Epithelial cell of proximal tubule (primary cell): Measurements from ENCODE around the gene UIMC1. TPM values are rescaled to one million over a fixed set of nuclear protein-coding genes. Genes with fewer than 3 reads are reported as not detected.

Source experiments
- DNase-seq: peaks from one replicate; pipeline ENCODE4 v3.0.0-alpha.2; 2011; ENCODE audit warnings: low read depth
- H3K4me3 ChIP-seq: 2 replicates; pipeline ENCODE4 v1.5.1; 2011; ENCODE audit warnings: low read depth, mild to moderate bottlenecking, low read length
- total RNA-seq: library from RNA; depleted of rRNA; stranded (reverse); fragments of >200 nt; gene quantifications from 2 replicates; pipeline ENCODE4 v1.2.3, GENCODE V29; 2015
- TF ChIP-seq, protein P1 (sequence below): conservative IDR thresholded peaks from 2 replicates; pipeline ENCODE4 v1.5.1; 2012; ENCODE audit warnings: low read depth, mild to moderate bottlenecking, low read length

The UIMC1 gene
- total RNA-seq, 1 donor from 2014 or later: 15.6 TPM

DNA sequence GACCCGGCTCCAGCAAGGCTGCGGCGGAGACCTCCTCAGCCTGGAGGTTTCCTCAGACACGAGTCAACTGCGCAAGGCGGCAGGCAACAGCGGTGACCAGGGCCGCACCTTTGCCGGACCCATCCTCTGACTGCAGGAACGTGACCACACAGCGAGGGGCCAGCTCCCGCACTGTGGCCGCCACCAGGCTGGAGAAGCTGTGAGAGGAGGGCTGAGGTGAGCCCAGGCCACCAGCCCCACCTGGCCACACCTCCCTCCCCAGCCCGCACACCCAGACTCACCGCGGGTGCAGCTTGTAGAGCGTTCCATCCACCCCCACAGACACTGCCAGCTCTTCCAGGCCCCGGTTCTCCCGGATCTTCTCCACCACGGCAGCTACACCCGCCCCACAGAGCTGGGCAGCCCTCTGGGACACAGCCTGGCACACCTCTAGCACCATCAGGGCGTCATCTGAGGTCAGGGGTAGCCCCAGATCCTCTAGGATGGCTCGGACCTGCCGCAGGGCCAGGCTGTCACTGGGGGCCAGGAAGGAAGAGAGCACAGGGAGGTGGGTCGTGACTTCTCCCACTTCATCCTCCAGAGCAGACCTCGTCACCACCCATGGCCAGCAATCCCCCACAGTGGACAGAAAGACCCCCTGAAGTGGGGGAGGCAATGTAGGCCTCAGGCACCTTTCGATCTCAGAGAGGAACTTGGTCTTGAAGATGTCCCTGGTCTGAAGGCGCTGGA, 125.4 kb downstream of the UIMC1 start:
- TF ChIP-seq, protein P1, sequence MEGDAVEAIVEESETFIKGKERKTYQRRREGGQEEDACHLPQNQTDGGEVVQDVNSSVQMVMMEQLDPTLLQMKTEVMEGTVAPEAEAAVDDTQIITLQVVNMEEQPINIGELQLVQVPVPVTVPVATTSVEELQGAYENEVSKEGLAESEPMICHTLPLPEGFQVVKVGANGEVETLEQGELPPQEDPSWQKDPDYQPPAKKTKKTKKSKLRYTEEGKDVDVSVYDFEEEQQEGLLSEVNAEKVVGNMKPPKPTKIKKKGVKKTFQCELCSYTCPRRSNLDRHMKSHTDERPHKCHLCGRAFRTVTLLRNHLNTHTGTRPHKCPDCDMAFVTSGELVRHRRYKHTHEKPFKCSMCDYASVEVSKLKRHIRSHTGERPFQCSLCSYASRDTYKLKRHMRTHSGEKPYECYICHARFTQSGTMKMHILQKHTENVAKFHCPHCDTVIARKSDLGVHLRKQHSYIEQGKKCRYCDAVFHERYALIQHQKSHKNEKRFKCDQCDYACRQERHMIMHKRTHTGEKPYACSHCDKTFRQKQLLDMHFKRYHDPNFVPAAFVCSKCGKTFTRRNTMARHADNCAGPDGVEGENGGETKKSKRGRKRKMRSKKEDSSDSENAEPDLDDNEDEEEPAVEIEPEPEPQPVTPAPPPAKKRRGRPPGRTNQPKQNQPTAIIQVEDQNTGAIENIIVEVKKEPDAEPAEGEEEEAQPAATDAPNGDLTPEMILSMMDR: no peak
- no peak for DNase-seq
- no peak overlapping the region for H3K4me3 ChIP-seq

DNA sequence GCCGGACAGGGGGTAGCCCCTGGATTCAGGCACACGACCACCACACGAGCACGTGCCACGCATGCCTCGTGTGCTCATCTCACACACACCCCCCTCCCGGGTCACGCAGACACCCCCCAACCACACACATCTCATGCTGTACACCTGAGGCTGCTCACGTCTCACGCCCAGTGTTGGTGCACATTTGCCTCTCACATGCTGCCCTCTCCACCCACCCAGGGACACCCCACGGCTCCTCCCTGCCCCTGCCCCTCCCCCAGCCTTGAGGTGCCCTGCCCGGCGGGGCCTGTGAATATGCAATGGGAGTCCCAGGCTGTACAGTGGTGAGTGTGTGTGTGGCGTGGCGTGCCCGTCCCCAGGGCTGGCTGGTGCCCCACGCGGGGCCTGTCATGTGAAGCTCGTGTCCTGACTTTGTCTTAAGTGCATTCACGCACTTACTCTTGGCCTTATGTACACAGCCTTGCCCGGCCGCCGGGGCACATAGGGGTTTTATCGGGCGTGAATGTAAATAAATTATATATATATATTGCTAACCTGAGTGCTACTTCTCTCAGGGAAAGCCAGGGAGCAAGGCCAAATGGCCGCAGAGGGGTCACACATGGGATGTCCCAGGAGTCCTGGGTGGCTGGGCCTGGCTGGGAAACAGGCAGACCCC, 126.1 kb downstream of the UIMC1 start:
- no peak for DNase-seq
- TF ChIP-seq, protein P1: no peak
- no peak overlapping the region for H3K4me3 ChIP-seq

DNA sequence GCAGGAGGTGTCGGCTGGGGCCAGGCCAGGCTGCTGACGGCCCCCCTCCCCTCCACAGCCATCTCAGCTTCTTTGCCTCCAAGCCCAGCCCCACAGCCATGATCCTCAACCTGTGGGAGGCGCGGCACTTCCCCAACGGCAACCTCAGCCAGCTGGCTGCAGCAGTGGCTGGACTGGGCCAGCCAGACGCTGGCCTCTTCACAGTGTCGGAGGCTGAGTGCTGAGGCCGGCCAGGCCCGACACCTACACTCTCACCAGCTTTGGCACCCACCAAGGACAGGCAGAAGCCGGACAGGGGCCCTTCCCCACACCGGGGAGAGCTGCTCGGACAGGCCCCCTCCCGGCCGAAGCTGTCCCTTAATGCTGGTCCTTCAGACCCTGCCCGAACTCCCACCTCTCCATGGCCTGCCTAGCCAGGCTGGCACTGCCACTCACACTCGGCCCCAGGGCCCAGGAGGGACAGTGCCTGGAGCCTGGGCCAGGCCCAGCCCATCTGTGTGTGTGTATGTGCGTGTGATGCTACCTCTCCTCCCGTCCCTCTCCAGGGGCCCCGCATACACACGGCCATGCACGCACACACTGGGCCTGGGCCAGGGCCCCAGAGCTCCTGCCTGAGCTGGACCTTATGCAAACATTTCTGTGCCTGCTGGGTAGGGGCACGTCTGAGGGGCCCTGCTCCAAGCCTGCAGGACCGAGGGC, 126.8 kb downstream of the UIMC1 start:
- TF ChIP-seq, protein P1: no peak
- no peak overlapping the region for H3K4me3 ChIP-seq

DNA sequence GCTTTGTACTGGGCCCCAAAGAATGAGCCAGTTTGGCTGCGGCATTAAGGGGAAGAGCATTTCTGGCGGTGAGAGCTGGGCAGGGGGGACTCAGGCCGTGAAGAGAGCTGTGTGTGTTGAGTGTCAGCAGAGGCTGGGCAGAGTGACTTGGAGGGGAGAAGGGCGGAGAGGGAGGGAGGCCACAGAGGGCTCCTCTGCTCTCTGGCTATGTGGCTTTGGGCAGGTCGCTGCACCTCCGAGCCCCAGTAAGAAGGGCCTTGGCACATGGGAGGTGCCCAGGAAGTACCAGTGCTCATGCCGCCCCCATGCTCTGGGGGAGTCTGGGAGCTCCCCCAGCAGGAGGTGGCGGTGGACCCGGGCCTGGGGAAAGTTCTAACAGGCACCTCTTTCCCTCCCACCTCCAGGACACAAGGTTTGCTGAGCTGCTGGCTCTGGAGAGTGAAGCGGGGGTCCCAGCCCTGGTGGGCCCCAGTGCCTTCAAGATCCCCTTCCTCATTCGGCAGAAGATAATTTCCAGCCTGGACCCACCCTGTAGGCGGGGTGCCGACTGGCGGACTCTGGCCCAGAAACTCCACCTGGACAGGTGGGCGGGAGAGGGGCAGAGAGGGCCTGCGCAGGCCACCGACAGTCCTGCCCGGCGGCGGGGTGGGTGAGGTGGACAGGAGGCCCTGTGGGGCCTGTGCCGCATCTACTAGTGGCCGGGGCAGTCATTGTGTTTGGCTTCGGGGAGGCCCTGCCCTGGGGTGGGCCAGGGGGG, 127.5 kb downstream of the UIMC1 start:
- no peak for DNase-seq
- H3K4me3 ChIP-seq: no peak overlapping the region
- TF ChIP-seq, protein P1: no peak

More for the DNA sequence above, 126.8 kb downstream of the UIMC1 start:
- DNase-seq: no peak

DNA sequence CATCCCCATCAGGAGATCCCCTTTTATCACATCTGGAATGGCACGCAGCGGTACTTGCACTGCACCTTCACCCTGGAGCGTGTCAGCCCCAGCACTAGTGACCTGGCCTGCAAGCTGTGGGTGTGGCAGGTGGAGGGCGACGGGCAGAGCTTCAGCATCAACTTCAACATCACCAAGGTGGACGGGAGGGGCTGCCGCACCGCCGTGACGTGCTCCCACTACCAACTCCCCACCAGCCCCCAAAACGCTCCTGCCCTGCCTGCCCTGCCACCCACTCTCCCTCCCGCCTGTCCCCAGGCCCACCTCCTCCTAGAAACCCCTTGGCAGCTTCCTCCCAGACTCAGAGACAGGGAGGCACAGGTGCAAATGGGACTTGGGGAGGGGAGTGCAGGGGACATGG, 128.1 kb downstream of the UIMC1 start:
- no peak overlapping the region for H3K4me3 ChIP-seq
- TF ChIP-seq, protein P1: no peak
- DNase-seq: no peak

DNA sequence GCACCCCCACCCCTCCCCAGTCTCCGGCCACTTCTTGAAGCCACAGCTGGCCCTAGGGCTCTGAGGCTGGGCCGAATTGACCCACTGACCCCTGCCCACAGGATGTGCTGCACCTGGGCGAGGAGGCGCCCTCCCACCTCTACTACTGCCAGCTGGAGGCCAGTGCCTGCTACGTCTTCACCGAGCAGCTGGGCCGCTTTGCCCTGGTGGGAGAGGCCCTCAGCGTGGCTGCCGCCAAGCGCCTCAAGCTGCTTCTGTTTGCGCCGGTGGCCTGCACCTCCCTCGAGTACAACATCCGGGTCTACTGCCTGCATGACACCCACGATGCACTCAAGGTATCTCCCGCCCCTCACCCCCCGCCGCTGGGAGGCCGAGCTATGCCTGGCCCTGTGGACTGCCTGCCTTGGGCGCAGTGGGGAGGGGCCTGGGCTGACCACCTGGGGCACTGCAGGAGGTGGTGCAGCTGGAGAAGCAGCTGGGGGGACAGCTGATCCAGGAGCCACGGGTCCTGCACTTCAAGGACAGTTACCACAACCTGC, 128.7 kb downstream of the UIMC1 start:
- TF ChIP-seq, protein P1: no peak
- DNase-seq: no peak

More for the DNA sequence above, 128.7 kb downstream of the UIMC1 start:
- H3K4me3 ChIP-seq: no peak overlapping the region
